ENCODE measurements around the gene CES3.

GRCh38 chr16:67017421-67017750 lies 56.3 kb downstream of the CES3 start:
- TF ChIP-seq CTCF (IDR thresholded peaks at IDR 0.05; ENCODE audit: insufficient read depth, low read length, poor library complexity, severe bottlenecking) (no peak), EZH2phosphoT487 (conservative IDR thresholded peaks at IDR 0.05; ENCODE audit: low read length) (no peak)
